HK-2 (cell line): ENCODE results near the gene CAPZA1.
"Not testable (repeated sequence)": the region's sequence is repeated elsewhere in the genome, so short reads cannot be mapped to it uniquely, and the experiment has no call there.

Experiments
- DNase-seq: peaks from one replicate; pipeline ENCODE4 v3.0.0-alpha.2; 2018; ENCODE audit not compliant: unreplicated experiment

Gene CAPZA1

DNA sequence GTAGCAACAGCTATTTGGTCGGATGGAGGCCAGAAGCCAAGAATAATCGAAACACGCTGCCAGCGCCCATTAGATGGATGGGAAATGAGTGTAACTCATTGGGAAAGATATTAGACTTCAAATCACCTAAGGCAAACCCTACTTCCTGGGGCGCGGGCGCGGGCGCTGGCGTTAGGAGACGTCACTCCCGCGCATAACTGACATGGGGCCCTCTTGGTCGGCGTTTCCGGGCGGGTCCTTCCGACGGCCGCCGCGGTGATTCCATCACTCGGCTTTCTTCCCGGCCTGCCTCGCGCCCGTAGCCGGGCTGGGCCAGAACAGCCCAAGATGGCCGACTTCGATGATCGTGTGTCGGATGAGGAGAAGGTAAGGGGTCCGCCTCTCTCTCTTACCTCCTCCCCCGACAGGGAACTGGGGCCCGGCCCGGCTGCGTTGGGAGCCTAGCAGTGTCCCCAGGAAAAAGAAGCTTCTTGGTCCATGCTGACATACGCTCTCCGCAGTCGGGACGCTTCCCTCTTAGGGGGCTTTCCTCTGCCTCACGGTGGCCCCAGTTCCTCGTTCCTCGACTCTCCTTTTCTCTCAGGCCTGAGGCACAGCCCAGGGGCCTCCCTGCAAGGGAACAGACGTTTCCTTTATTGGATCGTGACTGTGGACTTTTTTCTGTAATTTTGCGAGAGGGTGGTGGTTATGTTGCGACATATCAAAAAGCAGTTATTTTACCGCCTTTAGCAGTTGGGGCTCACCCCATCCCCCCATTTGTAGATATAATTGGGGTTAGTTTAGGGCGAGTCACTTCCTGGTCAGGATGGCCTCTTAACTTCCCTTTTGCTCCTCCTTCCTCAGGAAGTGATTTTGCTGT lies at the start of gene CAPZA1:
TSS of gene CAPZA1 (plus strand) at position 315 of the 859 bp plus-strand sequence. CDS start at position 328, 13 bp downstream.
- peak; percentile 92 for DNase-seq

GRCh38 chr1:112575154-112575804 lies 44.4 kb upstream of the CAPZA1 start:
- DNase-seq = peak; percentile 46

DNA sequence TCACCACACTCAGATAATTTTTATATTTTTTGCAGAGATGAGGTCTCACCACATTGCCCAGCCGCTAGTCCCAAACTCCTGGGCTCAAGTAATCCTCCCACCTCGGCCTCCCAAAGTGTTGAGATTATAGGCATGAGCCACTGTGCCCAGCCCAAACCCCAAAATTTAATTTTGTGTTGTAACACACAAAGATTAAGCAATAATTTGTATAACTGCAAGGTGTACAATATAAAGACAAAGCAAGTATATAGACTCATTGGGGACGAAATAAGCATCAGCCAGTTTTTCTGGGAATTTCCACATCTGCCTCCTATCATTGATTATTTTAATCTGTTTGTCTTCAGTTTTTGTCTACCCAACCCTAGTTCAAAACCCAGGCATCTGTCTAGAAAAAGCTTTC lies 43.4 kb upstream of the CAPZA1 start:
- DNase-seq = no peak

DNA sequence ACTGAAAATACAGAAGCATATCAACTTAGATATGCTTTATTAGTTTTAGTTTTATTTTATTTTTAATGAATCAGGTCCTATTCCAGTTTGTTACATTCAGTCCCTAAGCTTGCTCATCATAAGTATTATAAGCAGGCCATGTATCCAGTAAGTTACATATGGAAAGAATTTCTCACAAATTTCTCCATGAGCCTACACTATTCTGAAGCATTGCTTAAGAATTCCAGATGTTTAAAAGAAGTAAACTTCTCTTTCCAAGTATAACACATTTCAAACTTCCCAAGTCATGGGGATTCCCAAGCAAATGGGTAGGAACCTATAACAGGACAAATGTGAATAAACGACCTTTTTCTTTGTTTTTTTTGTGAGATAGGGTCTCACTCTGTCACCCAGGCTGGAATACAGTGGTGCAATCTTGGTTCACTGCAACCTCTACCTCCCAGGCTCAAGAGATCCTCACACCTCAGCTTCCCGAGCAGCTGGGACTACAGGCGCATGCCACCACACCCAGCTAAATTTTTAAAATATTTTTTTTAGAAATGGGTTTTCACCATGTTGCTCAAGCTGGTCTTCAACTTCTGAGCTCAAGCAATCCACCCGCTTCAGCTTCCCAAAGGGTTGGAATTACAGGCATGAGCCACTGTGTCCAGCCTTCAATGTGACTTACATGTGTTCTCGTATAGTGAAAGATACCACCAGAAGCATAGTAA lies 39.7 kb upstream of the CAPZA1 start:
- no peak for DNase-seq

GRCh38 chr1:112581586-112582192 lies 37.9 kb upstream of the CAPZA1 start:
- no peak for DNase-seq

DNA sequence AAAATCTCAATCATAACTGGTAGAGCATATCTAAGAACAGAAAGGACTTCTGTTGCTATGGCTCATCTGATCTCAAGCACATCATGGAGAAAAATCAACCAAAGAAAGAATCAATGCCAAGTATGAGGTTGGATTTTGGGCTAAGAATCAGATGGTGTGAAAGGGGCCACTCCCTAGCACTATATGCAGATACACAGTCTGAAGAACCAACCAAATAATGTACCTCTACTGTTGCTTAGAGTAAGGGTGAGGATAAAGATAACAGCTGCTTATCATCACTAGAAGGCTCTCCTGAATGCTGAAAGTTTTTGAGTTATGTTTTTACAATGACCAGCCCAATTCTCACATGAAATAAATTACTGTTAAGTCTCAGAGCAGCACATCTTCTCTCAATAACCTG lies 36.3 kb upstream of the CAPZA1 start:
- DNase-seq = no peak

GRCh38 chr1:112589766-112590165 lies 29.9 kb upstream of the CAPZA1 start:
- no peak for DNase-seq

DNA sequence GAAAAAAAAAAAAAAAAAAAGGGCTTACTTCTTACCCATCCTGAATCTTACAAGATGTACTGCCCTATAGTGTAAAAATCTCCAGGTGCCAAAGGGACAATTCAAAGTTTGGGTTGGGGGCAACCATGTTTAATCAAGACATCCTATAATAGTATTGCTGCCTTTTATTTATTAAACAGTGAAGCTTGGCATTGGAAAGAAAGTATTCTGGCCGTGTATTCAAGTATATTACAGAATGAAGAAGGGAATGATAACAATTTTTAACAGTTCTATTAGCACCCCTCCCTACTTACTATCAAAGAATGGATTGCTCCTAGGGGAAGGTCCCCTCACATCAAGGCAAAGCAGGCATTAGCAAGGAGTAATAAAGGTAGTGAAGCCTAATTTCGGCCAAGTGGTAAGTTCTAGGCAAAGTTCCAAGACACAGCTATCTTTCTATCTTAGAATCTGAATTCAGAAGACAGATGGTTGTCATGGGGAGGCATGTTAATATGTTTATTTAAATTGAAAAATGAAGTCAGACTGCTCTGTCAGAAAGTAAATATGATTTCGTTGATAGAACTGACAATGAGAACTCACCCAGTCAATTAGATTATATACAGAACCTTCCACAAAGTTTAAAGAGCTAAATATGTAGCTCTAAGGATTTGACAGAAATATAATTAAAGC lies 25.3 kb upstream of the CAPZA1 start:
- DNase-seq = no peak

DNA sequence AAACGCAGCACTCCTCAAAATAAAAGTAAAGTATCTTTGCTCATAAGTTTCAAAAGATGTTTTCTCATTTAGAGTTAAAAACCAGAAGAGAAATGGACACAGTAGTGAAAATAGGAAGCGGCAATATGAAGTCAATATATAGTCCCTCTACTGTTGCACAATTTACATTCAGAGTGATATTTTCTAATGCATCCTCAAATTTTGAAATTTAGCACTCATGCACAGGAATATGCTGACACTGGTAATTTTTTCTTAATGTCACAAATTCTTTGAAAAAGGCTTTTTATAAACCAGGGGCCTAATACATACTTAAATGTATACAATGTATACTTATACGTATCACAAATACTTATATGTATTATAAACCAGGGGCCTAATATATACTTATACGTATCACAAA lies 20.2 kb upstream of the CAPZA1 start:
- DNase-seq = no peak

GRCh38 chr1:112603012-112603411 lies 16.6 kb upstream of the CAPZA1 start:
- no peak for DNase-seq

DNA sequence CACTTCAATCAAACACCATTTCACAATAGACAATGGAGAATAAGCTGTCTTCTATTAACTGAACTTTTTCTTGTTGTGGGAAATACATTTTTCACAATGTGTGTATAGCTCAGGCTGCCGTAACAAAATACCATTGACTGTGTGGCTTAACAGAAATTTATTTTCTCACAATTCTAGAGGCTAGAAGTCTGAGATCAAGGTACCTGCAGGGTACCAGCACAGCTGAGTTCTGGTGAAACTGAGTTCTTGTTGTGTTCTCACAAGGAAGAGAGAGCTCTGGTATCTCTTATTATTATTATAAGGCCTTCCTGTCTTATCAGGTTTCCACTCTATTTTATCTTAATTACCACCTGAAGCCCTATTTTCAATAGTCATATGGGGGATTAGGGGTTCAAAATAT lies 16.1 kb upstream of the CAPZA1 start:
- no peak for DNase-seq

DNA sequence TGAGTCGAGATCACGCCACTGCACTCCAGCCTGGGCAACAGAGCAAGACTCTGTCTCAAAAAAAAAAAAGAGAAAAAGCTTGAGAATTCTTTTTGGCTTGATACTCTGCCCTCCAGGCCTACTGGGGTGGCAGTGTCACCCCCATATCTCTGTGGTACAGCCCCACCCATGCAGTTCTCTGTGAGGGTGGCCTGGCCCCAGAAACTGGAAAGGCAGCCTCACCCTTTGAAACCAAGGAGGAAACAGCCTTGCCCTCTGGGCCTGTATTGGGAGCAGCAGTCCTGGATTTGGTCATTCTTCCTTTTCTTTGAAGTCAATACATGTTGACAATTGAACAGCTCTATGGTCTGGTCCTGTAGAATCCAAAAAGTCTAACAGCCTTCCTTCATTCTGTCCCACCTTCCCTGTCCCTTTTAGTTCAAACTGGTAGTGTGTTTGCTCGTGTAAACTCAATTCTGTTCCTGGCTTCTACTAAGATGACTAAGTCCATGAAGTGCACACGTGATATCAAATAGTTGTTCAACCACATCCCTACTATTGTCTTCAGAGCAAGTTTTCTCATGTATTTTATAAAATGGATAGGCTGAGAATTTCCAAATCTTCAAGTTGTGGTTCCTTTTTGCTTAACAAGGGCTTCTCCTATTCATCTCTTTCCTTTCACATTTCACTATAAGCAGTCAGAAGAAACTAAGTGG lies 13.9 kb upstream of the CAPZA1 start:
- DNase-seq = no peak

DNA sequence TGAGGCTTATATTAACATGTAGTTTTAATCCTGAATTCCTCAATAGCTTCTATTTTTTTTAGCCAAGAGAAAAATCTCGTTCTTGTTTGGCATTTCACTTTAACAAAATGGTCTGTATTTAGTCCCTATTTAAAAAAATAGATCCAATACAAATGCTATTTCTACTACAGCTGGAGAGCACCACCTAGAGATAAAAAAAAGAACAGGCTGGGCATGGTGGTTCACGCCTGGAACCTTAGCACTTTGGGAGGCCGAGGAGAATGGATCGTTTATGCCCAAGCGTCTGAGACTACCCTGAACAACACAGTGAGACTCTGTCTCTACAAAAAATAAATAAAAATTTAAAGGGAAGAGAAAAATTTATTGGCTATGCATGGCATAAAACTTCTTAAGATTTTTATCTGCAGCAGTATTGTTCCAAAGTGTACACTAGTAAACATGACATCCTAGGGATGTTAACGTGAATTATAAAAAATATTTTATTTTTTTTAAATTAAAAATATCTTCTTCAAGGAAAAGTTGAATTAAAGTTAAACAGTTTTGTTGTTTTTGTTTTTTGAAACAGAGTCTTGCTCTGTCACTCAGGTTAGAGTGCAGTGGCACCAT lies 5.1 kb upstream of the CAPZA1 start:
- DNase-seq = peak; percentile 18

GRCh38 chr1:112618114-112618720 lies 1.4 kb upstream of the CAPZA1 start:
- DNase-seq = no peak

GRCh38 chr1:112618721-112619517 lies 713 bp upstream of the CAPZA1 start, which contains the start of gene ST7L:
ST7L (minus strand) TSS chr1:112619141; CDS start chr1:112619113, 28 bp downstream.
- DNase-seq = peak; percentile 71

- no peak for DNase-seq
Observed at GRCh38 chr1:112620377-112620695, 704 bp downstream of the CAPZA1 start.

DNA sequence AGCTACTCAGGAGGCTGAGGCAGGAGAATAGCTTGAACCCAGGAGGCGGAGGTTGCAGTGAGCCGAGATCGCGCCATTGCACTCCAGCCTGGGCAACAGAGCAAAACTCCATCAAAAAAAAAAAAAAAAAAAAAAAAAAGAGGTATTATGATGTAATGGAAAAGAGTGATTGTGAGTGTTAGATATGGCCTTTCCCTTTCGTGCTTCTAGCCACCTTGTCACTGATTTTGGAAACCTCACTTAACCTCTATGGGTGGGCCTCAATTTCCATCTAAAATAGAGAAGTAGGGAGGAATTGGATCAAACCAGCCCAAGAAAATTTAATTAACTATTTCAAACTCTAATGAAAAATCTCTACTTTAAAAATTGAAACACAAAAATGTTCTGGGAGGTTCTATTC lies 4.9 kb downstream of the CAPZA1 start:
- DNase-seq = not testable (repeated sequence)

- DNase-seq = peak; percentile 11
Observed at GRCh38 chr1:112625696-112626095, 6.1 kb downstream of the CAPZA1 start.

GRCh38 chr1:112626193-112626592 lies 6.6 kb downstream of the CAPZA1 start:
- no peak for DNase-seq
